Astrocyte (in vitro differentiated cells and primary cell): ENCODE data around the gene PTPN1. TPM values are rescaled to one million over a fixed set of nuclear protein-coding genes. Genes with fewer than 3 reads are reported as not detected.
A peak's percentile ranks its signal among the peaks of the same experiment; 100 is the strongest.

ENCODE experiments used
- DNase-seq: peaks from one replicate; pipeline ENCODE4 v3.0.0-alpha.2; 2010; ENCODE audit warnings: low read depth
- FAIRE-seq: peaks from 2 replicates; lab custom pipeline; 2011; peaks lifted over from hg19 to GRCh38; lab: Jason Lieb, UNC
- H2AFZ ChIP-seq: 2 replicates; pipeline ENCODE4 v1.6.0; 2012; ENCODE audit warnings: low read depth, low read length, inconsistent platforms
- H3K27ac ChIP-seq: 2 replicates; pipeline ENCODE4 v1.5.1; 2011; ENCODE audit warnings: low read depth, low read length, inconsistent platforms
- H3K27me3 ChIP-seq: 2 replicates; pipeline ENCODE4 v1.6.0; 2011; ENCODE audit warnings: low read length, inconsistent platforms; ENCODE audit not compliant: insufficient read depth
- H3K36me3 ChIP-seq: 2 replicates; pipeline ENCODE4 v1.5.1; 2011; ENCODE audit warnings: low read length, inconsistent platforms; ENCODE audit not compliant: insufficient read depth
- H3K4me1 ChIP-seq: 2 replicates; pipeline ENCODE4 v1.5.1; 2011; ENCODE audit warnings: low read length, inconsistent platforms; ENCODE audit not compliant: insufficient read depth
- H3K4me2 ChIP-seq: 2 replicates; pipeline ENCODE4 v1.6.0; 2012; ENCODE audit warnings: low read length, inconsistent platforms
- H3K4me3 ChIP-seq: 2 replicates; pipeline ENCODE4 v1.5.1; 2011; ENCODE audit warnings: low read depth, mild to moderate bottlenecking, low read length, inconsistent platforms; ENCODE audit not compliant: insufficient read depth
- H3K79me2 ChIP-seq: 2 replicates; pipeline ENCODE4 v1.6.0; 2012; ENCODE audit warnings: mild to moderate bottlenecking, low read length, inconsistent platforms; ENCODE audit not compliant: insufficient read depth
- H3K9ac ChIP-seq: 2 replicates; pipeline ENCODE4 v1.6.0; 2012; ENCODE audit warnings: mild to moderate bottlenecking, low read length, inconsistent platforms
- H3K9me3 ChIP-seq: 2 replicates; pipeline ENCODE4 v1.5.1; 2012; ENCODE audit warnings: low read depth, mild to moderate bottlenecking, low read length, inconsistent platforms; ENCODE audit not compliant: insufficient read depth
- H4K20me1 ChIP-seq: 2 replicates; pipeline ENCODE4 v1.6.0; 2012; ENCODE audit warnings: low read length, inconsistent platforms; ENCODE audit not compliant: insufficient read depth
- H3K27ac Mint-ChIP-seq: one replicate; pipeline ENCODE4 v1.8.0; 2021; ENCODE audit warnings: mild to moderate bottlenecking, mixed read lengths; ENCODE audit not compliant: unreplicated experiment
- H3K27me3 Mint-ChIP-seq: one replicate; pipeline ENCODE4 v1.8.0; 2021; ENCODE audit warnings: low read depth, mixed read lengths; ENCODE audit not compliant: unreplicated experiment
- H3K36me3 Mint-ChIP-seq: one replicate; pipeline ENCODE4 v1.8.0; 2021; ENCODE audit warnings: low read depth, mixed read lengths; ENCODE audit not compliant: unreplicated experiment
- H3K4me1 Mint-ChIP-seq: one replicate; pipeline ENCODE4 v1.8.0; 2021; ENCODE audit warnings: low read depth, mixed read lengths; ENCODE audit not compliant: unreplicated experiment
- H3K4me3 Mint-ChIP-seq: one replicate; pipeline ENCODE4 v1.8.0; 2021; ENCODE audit warnings: mild to moderate bottlenecking, moderate library complexity, mixed read lengths; ENCODE audit not compliant: unreplicated experiment
- H3K9me3 Mint-ChIP-seq: one replicate; pipeline ENCODE4 v1.8.0; 2021; ENCODE audit warnings: mild to moderate bottlenecking, mixed read lengths; ENCODE audit not compliant: unreplicated experiment
- EZH2 ChIP-seq: IDR thresholded peaks from 2 replicates; pipeline ENCODE4 v1.6.1; 2012; ENCODE audit warnings: mild to moderate bottlenecking, low read length, inconsistent platforms; ENCODE audit not compliant: insufficient read depth
- total RNA-seq: library from RNA; stranded (reverse); gene quantifications from 2 replicates; pipeline ENCODE4 v1.2.1, GENCODE V29; 2021
- TF ChIP-seq, protein P1 (sequence below): IDR thresholded peaks from 2 replicates; pipeline ENCODE4 v1.5.1; 2011; ENCODE audit warnings: low read depth, mild to moderate bottlenecking, inconsistent platforms, low read length, moderate library complexity; ENCODE audit not compliant: insufficient read depth

PTPN1 gene
- total RNA-seq, 1 donor from 2014 or later = 64.9 TPM

DNA sequence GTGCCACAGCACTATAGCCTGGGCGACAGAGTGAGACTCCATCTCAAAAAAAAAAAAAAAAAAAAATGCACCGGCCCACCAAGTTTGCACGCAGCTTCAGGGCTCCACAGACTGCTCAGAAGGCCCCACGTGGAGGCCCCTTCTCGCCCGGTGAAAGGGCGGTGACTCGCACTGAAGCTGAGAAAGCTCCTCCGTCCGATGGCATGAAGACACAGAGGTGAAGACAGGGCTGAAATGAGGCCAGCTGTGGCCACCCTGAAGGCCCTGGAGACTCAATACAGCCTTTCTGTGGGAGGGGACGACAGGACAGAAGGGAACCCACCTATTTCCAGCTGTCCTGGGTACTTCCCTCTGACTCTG is 84.0 kb downstream of the PTPN1 start:
- no peaks in the 10 kb centered on the region for H3K27me3 ChIP-seq
- TF ChIP-seq, protein P1, sequence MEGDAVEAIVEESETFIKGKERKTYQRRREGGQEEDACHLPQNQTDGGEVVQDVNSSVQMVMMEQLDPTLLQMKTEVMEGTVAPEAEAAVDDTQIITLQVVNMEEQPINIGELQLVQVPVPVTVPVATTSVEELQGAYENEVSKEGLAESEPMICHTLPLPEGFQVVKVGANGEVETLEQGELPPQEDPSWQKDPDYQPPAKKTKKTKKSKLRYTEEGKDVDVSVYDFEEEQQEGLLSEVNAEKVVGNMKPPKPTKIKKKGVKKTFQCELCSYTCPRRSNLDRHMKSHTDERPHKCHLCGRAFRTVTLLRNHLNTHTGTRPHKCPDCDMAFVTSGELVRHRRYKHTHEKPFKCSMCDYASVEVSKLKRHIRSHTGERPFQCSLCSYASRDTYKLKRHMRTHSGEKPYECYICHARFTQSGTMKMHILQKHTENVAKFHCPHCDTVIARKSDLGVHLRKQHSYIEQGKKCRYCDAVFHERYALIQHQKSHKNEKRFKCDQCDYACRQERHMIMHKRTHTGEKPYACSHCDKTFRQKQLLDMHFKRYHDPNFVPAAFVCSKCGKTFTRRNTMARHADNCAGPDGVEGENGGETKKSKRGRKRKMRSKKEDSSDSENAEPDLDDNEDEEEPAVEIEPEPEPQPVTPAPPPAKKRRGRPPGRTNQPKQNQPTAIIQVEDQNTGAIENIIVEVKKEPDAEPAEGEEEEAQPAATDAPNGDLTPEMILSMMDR = no peak
- TF ChIP-seq EZH2 = no peak
- H3K4me3 ChIP-seq = no peak overlapping the region
- no peak overlapping the region for H3K9ac ChIP-seq
- DNase-seq (no peak), FAIRE-seq (no peak)
- H3K4me2 ChIP-seq = no peak overlapping the region
- peaks cover under 1% of the 10 kb centered on the region for H3K27me3 Mint-ChIP-seq
- peaks cover 29% of the 10 kb centered on the region for H4K20me1 ChIP-seq
- H3K36me3 ChIP-seq = peaks cover 2% of the 10 kb centered on the region
- no peaks in the 10 kb centered on the region for H3K9me3 Mint-ChIP-seq
- no peak overlapping the region for H3K27ac ChIP-seq
- H2AFZ ChIP-seq = no peak overlapping the region
- no peaks in the 10 kb centered on the region for H3K9me3 ChIP-seq
- H3K4me1 ChIP-seq = peaks cover 8% of the 10 kb centered on the region
- H3K4me1 Mint-ChIP-seq = peaks cover 6% of the 10 kb centered on the region
- H3K4me3 Mint-ChIP-seq = no peak overlapping the region
- H3K79me2 ChIP-seq = no peaks in the 10 kb centered on the region
- peak overlapping the region; percentile 18 for H3K27ac Mint-ChIP-seq
- peaks cover 5% of the 10 kb centered on the region for H3K36me3 Mint-ChIP-seq

GRCh38 chr20:50594591-50595432 is 84.6 kb downstream of the PTPN1 start:
- H3K79me2 ChIP-seq = no peaks in the 10 kb centered on the region
- Mint-ChIP-seq H3K4me1 (peaks cover 6% of the 10 kb centered on the region), H3K27me3 (peaks cover 4% of the 10 kb centered on the region), H3K4me3 (no peak overlapping the region), H3K27ac (no peak overlapping the region), H3K9me3 (no peaks in the 10 kb centered on the region), H3K36me3 (peaks cover 5% of the 10 kb centered on the region)
- no peaks in the 10 kb centered on the region for H3K9me3 ChIP-seq
- no peak overlapping the region for H3K4me3 ChIP-seq
- H3K9ac ChIP-seq = no peak overlapping the region
- no peak overlapping the region for H2AFZ ChIP-seq
- H3K36me3 ChIP-seq = peaks cover 2% of the 10 kb centered on the region
- H4K20me1 ChIP-seq = peaks cover 29% of the 10 kb centered on the region
- no peaks in the 10 kb centered on the region for H3K27me3 ChIP-seq
- peaks cover 8% of the 10 kb centered on the region for H3K4me1 ChIP-seq
- no peak for TF ChIP-seq EZH2
- TF ChIP-seq, protein P1 = no peak
- no peak for DNase-seq
- FAIRE-seq = no peak
- H3K4me2 ChIP-seq = no peak overlapping the region
- H3K27ac ChIP-seq = no peak overlapping the region

GRCh38 chr20:50595433-50595895 is 85.3 kb downstream of the PTPN1 start:
- H3K9me3 Mint-ChIP-seq = no peaks in the 10 kb centered on the region
- FAIRE-seq = no peak
- Histone ChIP-seq H3K79me2 (no peaks in the 10 kb centered on the region), H3K4me3 (no peak overlapping the region), H3K4me1 (peaks cover 8% of the 10 kb centered on the region), H3K27ac (no peak overlapping the region), H3K9ac (no peak overlapping the region), H3K36me3 (peaks cover 2% of the 10 kb centered on the region), H4K20me1 (peaks cover 25% of the 10 kb centered on the region), H2AFZ (no peak overlapping the region), H3K4me2 (no peak overlapping the region), H3K9me3 (no peaks in the 10 kb centered on the region), H3K27me3 (no peaks in the 10 kb centered on the region)
- peaks cover 4% of the 10 kb centered on the region for H3K27me3 Mint-ChIP-seq
- no peak overlapping the region for H3K4me3 Mint-ChIP-seq
- H3K4me1 Mint-ChIP-seq = peaks cover 6% of the 10 kb centered on the region
- DNase-seq = no peak
- H3K27ac Mint-ChIP-seq = no peak overlapping the region
- peaks cover 5% of the 10 kb centered on the region for H3K36me3 Mint-ChIP-seq
- TF ChIP-seq, protein P1 = no peak
- TF ChIP-seq EZH2 = no peak
